ENCODE data around the gene KHDRBS1. TPM values are rescaled to one million over a fixed set of nuclear protein-coding genes. Genes with fewer than 3 reads are reported as not detected.

The KHDRBS1 gene
- total and polyA plus RNA-seq, 9 of the 15 experiments (the other 6 are each of a cell fraction or from before 2014, with no cell fraction given) = 48.4 to 257 (median 114) TPM

GRCh38 chr1:32013386-32014198 lies at the start of gene KHDRBS1 (continued):
- TF ChIP-seq PRDM10 (IDR thresholded peaks at IDR 0.05; ENCODE audit: partially characterized antibody) (peak; percentile 5), POLR2G (IDR thresholded peaks at IDR 0.05; ENCODE audit: low read depth, low read length) (peak; percentile 95), BRD9 (IDR thresholded peaks at IDR 0.05; ENCODE audit: low read depth, partially characterized antibody) (no peak), L3MBTL2 (IDR thresholded peaks at IDR 0.05) (peak; percentile 95), ATF6 (CRISPR knock-in tag; IDR thresholded peaks at IDR 0.05) (0 out of 2 replicates have a peak, but pooled peaks have one; percentile 77), KLF13 (tag; IDR thresholded peaks at IDR 0.05; ENCODE audit: borderline replicate concordance, low read depth) (peak; percentile 94)

All from K562 (cell line).